ENCODE data around the gene IFRD1. TPM values are rescaled to one million over a fixed set of nuclear protein-coding genes. Genes with fewer than 3 reads are reported as not detected.

The IFRD1 gene
- 10 to 100 TPM; 45.3 to 46.4 TPM for total RNA-seq

GRCh38 chr7:112449902-112450806 lies at the start of gene IFRD1:
Gene IFRD1 (plus strand): TSS chr7:112450460. CDS start chr7:112450689, 229 bp downstream.
- Mint-ChIP-seq H3K4me1 (peaks cover 37% of the 10 kb centered on the region), H3K9me3 (ENCODE audit: low read depth) (no peaks in the 10 kb centered on the region), H3K27me3 (no peaks in the 10 kb centered on the region), H3K27ac (peak within 1 kb of the TSS; percentile 99), H3K4me3 (peak within 1 kb of the TSS; percentile 95), H3K36me3 (peaks cover 2% of the 10 kb centered on the region)
- CTCF ChIA-PET: interaction anchor here (1.1 to 2.3 kb wide), 2 partner anchors 34 to 46 kb away, joined by 3 to 5 read pairs; no protein-coding TSS in a partner anchor
- ATAC-seq (peak; percentile 82), DNase-seq (peak; percentile 98)

GRCh38 chr7:112404321-112404720 lies 45.9 kb upstream of the IFRD1 start:
- DNase-seq (no peak), ATAC-seq (no peak)
- Mint-ChIP-seq H3K9me3 (ENCODE audit: low read depth) (no peaks in the 10 kb centered on the region), H3K4me1 (no peaks in the 10 kb centered on the region), H3K4me3 (no peak overlapping the region), H3K27ac (no peak overlapping the region), H3K36me3 (no peaks in the 10 kb centered on the region), H3K27me3 (peaks cover 26% of the 10 kb centered on the region)
- CTCF ChIA-PET: no interaction called here

- Mint-ChIP-seq H3K9me3 (ENCODE audit: low read depth) (no peaks in the 10 kb centered on the region), H3K4me1 (no peaks in the 10 kb centered on the region), H3K4me3 (no peak overlapping the region), H3K27ac (no peak overlapping the region), H3K27me3 (peaks cover 21% of the 10 kb centered on the region), H3K36me3 (no peaks in the 10 kb centered on the region)
- DNase-seq (no peak), ATAC-seq (no peak)
- CTCF ChIA-PET: no interaction called here
Measured at GRCh38 chr7:112405286-112405685, 45.0 kb upstream of the IFRD1 start.

- Mint-ChIP-seq H3K4me3 (no peak overlapping the region), H3K27ac (no peak overlapping the region), H3K9me3 (ENCODE audit: low read depth) (no peaks in the 10 kb centered on the region), H3K4me1 (no peaks in the 10 kb centered on the region), H3K27me3 (peaks cover 26% of the 10 kb centered on the region), H3K36me3 (no peaks in the 10 kb centered on the region)
- CTCF ChIA-PET: no interaction called here
- ATAC-seq (no peak), DNase-seq (no peak)
Measured at GRCh38 chr7:112407261-112407660, 43.0 kb upstream of the IFRD1 start.

GRCh38 chr7:112410092-112410491 lies 40.2 kb upstream of the IFRD1 start:
- Mint-ChIP-seq H3K27me3 (peaks cover 34% of the 10 kb centered on the region), H3K4me1 (no peaks in the 10 kb centered on the region), H3K4me3 (no peak overlapping the region), H3K9me3 (ENCODE audit: low read depth) (no peaks in the 10 kb centered on the region), H3K36me3 (no peaks in the 10 kb centered on the region), H3K27ac (no peak overlapping the region)
- ATAC-seq: no peak
- CTCF ChIA-PET: no interaction called here
- DNase-seq: no peak

- ATAC-seq (no peak), DNase-seq (no peak)
- no peak overlapping the region for H3K27ac Mint-ChIP-seq
- peaks cover 2% of the 10 kb centered on the region for H3K4me1 Mint-ChIP-seq
- CTCF ChIA-PET: no interaction called here
- H3K36me3 Mint-ChIP-seq: no peaks in the 10 kb centered on the region
- peaks cover 33% of the 10 kb centered on the region for H3K27me3 Mint-ChIP-seq
- H3K9me3 Mint-ChIP-seq (ENCODE audit: low read depth): no peaks in the 10 kb centered on the region
- H3K4me3 Mint-ChIP-seq: no peak overlapping the region
Measured at GRCh38 chr7:112411186-112411795, 39.0 kb upstream of the IFRD1 start.

GRCh38 chr7:112414855-112415490 lies 35.3 kb upstream of the IFRD1 start:
- CTCF ChIA-PET: no interaction called here
- no peak for ATAC-seq
- Mint-ChIP-seq H3K4me3 (no peak overlapping the region), H3K4me1 (peaks cover 2% of the 10 kb centered on the region), H3K27ac (no peak overlapping the region), H3K9me3 (ENCODE audit: low read depth) (no peaks in the 10 kb centered on the region), H3K27me3 (peaks cover 26% of the 10 kb centered on the region), H3K36me3 (peaks cover 2% of the 10 kb centered on the region)
- DNase-seq: no peak

GRCh38 chr7:112416127-112416526 lies 34.1 kb upstream of the IFRD1 start:
- no peaks in the 10 kb centered on the region for H3K9me3 Mint-ChIP-seq (ENCODE audit: low read depth)
- H3K4me1 Mint-ChIP-seq: peaks cover 2% of the 10 kb centered on the region
- no peak overlapping the region for H3K27ac Mint-ChIP-seq
- peaks cover 2% of the 10 kb centered on the region for H3K36me3 Mint-ChIP-seq
- CTCF ChIA-PET: interaction anchor here (0.6 to 1.1 kb wide), 2 partner anchors 35 to 61 kb away, joined by 3 read pairs; no protein-coding TSS in a partner anchor
- peaks cover 17% of the 10 kb centered on the region for H3K27me3 Mint-ChIP-seq
- no peak overlapping the region for H3K4me3 Mint-ChIP-seq
- ATAC-seq (no peak), DNase-seq (no peak)

GRCh38 chr7:112419543-112420130 lies 30.6 kb upstream of the IFRD1 start:
- H3K4me3 Mint-ChIP-seq: no peak overlapping the region
- H3K36me3 Mint-ChIP-seq: peaks cover 2% of the 10 kb centered on the region
- ATAC-seq: no peak
- peaks cover 21% of the 10 kb centered on the region for H3K4me1 Mint-ChIP-seq
- H3K27me3 Mint-ChIP-seq: peaks cover 4% of the 10 kb centered on the region
- DNase-seq: no peak
- no peak overlapping the region for H3K27ac Mint-ChIP-seq
- no peaks in the 10 kb centered on the region for H3K9me3 Mint-ChIP-seq (ENCODE audit: low read depth)
- CTCF ChIA-PET: no interaction called here

GRCh38 chr7:112420236-112420861 lies 29.9 kb upstream of the IFRD1 start:
- ATAC-seq: no peak

GRCh38 chr7:112421666-112422486 lies 28.4 kb upstream of the IFRD1 start:
- Mint-ChIP-seq H3K36me3 (peaks cover 2% of the 10 kb centered on the region), H3K9me3 (ENCODE audit: low read depth) (no peaks in the 10 kb centered on the region), H3K4me1 (peaks cover 20% of the 10 kb centered on the region), H3K27me3 (peaks cover 3% of the 10 kb centered on the region), H3K27ac (peak overlapping the region; percentile 41), H3K4me3 (no peak overlapping the region)
- CTCF ChIA-PET: interaction anchor here (0.9 kb wide), 1 partner anchor 9 kb away, joined by 3 read pairs; no protein-coding TSS in a partner anchor
- no peak for DNase-seq
- peak; percentile 20 for ATAC-seq

More at GRCh38 chr7:112420236-112420861, 29.9 kb upstream of the IFRD1 start:
- Mint-ChIP-seq H3K9me3 (ENCODE audit: low read depth) (no peaks in the 10 kb centered on the region), H3K4me1 (peaks cover 21% of the 10 kb centered on the region), H3K27ac (no peak overlapping the region), H3K4me3 (no peak overlapping the region), H3K36me3 (peaks cover 2% of the 10 kb centered on the region), H3K27me3 (peaks cover 4% of the 10 kb centered on the region)
- DNase-seq: no peak
- CTCF ChIA-PET: no interaction called here

GRCh38 chr7:112422842-112423496 lies 27.3 kb upstream of the IFRD1 start:
- ATAC-seq (peak; percentile 60), DNase-seq (peak; percentile 53)
- CTCF ChIA-PET: no interaction called here
- no peaks in the 10 kb centered on the region for H3K36me3 Mint-ChIP-seq
- peak overlapping the region; percentile 25 for H3K27ac Mint-ChIP-seq
- no peak overlapping the region for H3K4me3 Mint-ChIP-seq
- H3K9me3 Mint-ChIP-seq (ENCODE audit: low read depth): no peaks in the 10 kb centered on the region
- peaks cover 20% of the 10 kb centered on the region for H3K4me1 Mint-ChIP-seq
- no peaks in the 10 kb centered on the region for H3K27me3 Mint-ChIP-seq

All from activated CD8-positive, alpha-beta memory T cell treated with anti-CD3 and anti-CD28 coated beads, Interleukin-2, amount 10 ng/mL, durations not matched to agents 7 days and 5 days (primary cell).